ENCODE results near the gene CLMN.

Gene CLMN

GRCh38 chr14:95320078-95320895 is 579 bp upstream of the CLMN start:
- ATAC-seq: no peak

- ATAC-seq: no peak
Measured at GRCh38 chr14:95318399-95319311, 1.1 kb downstream of the CLMN start.

- ATAC-seq: no peak
Measured at GRCh38 chr14:95317817-95318343, 1.8 kb downstream of the CLMN start.

- ATAC-seq: no peak
Measured at GRCh38 chr14:95316821-95317220, 2.9 kb downstream of the CLMN start.

GRCh38 chr14:95315579-95315978 is 4.1 kb downstream of the CLMN start:
- no peak for ATAC-seq

GRCh38 chr14:95315156-95315555 is 4.6 kb downstream of the CLMN start:
- no peak for ATAC-seq

GRCh38 chr14:95314609-95315008 is 5.1 kb downstream of the CLMN start:
- peak; percentile 76 to 86 for ATAC-seq

- ATAC-seq: no peak
Measured at GRCh38 chr14:95313707-95314106, 6.0 kb downstream of the CLMN start.

- no peak for ATAC-seq
Measured at GRCh38 chr14:95313190-95313589, 6.5 kb downstream of the CLMN start.

GRCh38 chr14:95312311-95312710 is 7.4 kb downstream of the CLMN start:
- ATAC-seq: no peak

- no peak for ATAC-seq
Measured at GRCh38 chr14:95311752-95312151, 8.0 kb downstream of the CLMN start.

- ATAC-seq: no peak
Measured at GRCh38 chr14:95310635-95311380, 8.9 kb downstream of the CLMN start.

- no peak for ATAC-seq
Measured at GRCh38 chr14:95309261-95310051, 10.3 kb downstream of the CLMN start.

GRCh38 chr14:95308073-95308472 is 11.6 kb downstream of the CLMN start:
- ATAC-seq: no peak

- ATAC-seq: no peak
Measured at GRCh38 chr14:95307402-95308041, 12.2 kb downstream of the CLMN start.

GRCh38 chr14:95305940-95306339 is 13.8 kb downstream of the CLMN start:
- ATAC-seq: no peak

GRCh38 chr14:95305145-95305544 is 14.6 kb downstream of the CLMN start:
- ATAC-seq: no peak

GRCh38 chr14:95304342-95304741 is 15.4 kb downstream of the CLMN start:
- no peak for ATAC-seq

- no peak for ATAC-seq
Measured at GRCh38 chr14:95303552-95303951, 16.2 kb downstream of the CLMN start.

GRCh38 chr14:95302667-95303506 is 16.8 kb downstream of the CLMN start:
- no peak for ATAC-seq
